DMS53 treated with DMSO at 0.1 percent for 48 hours (cell line): ENCODE results near the gene MUC6.

Experiments
- DNase-seq: peaks from one replicate; lab custom pipeline; 2025; ENCODE audit not compliant: unreplicated experiment; lab: John Stamatoyannopoulos, UW

MUC6 gene

DNA sequence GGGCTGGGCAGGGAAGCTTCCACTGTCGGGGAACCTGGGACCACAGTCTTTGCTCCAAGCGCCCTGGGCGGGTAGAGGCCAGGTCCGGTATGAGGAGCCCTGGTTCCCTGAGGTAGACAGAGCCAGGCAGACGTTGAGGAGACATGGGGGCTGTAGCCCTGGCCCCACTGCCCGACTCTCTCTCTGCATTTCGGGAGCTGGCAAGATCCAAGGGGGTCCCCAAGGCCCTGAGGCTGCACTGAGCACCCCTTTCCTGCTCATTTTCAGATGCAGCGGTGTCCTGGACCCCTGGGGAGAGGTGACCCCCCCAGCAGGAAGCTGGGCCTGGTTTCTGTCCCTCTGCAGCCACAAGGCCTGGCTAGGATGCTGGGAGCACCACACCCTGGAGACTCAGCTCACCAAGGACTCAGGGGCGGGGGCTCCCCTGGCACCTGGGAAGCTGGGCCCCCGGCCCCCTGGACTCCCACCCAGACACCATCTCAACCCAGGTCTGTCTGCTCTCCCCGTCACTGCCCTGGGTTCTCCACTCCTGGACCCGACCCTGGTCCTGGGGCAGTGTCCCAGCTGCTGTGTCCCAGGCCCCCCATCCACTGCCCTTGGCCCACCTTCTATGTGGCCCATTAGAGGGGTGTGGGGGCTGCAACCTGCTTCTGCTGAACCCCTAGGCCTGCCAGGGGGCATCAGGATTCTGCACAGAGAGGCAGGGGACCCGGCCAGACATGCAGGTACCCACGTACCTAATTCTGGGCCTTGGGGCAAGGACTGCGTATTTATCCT lies 15.0 kb upstream of the MUC6 start:
- DNase-seq: no peak

- DNase-seq: peak; percentile 84
Measured at GRCh38 chr11:1050581-1051355, 14.2 kb upstream of the MUC6 start.

- DNase-seq: no peak
Measured at GRCh38 chr11:1049911-1050580, 13.5 kb upstream of the MUC6 start.

DNA sequence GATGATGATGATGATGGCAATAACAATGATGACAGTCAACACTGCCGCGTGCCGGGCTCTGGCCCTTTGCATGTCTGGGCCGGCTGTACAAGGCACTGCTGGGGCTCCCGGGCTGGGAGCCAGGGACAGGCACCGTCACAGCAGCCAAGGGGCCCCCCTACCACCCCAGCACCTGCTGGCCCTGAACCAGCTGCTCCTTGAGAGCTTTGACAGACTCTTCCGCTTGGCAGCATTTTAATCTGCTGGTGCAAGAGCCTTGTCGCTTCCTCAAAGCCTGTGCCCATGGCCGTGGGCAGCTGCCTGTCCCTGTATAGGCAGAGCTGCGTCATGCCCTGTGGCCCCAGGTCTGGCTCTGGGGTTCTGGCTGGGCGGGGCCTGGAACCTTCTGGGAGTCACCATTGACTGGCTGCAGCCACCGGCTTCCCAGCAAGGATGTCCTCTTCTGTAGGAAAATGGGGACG lies 12.9 kb upstream of the MUC6 start:
- DNase-seq: no peak

DNA sequence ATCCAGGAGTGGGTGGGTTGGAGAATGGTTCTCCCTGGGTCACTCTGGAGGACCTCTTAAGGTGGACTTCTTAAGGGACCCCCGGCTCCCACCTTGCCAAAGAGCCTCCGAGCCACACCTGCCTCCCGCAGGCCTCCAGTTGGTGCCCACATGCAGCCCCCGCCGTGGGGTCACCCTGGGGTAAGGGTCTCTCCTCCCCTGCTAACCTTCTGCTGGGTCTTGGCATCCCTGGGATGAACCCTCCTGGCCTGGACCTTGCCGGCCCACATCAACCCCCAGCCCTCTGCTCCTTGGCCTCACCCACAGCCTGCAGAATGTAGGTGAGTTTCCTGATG lies 12.5 kb upstream of the MUC6 start:
- no peak for DNase-seq

GRCh38 chr11:1048375-1049070 lies 12.0 kb upstream of the MUC6 start:
- no peak for DNase-seq

GRCh38 chr11:1047595-1048156 lies 11.2 kb upstream of the MUC6 start:
- no peak for DNase-seq

DNA sequence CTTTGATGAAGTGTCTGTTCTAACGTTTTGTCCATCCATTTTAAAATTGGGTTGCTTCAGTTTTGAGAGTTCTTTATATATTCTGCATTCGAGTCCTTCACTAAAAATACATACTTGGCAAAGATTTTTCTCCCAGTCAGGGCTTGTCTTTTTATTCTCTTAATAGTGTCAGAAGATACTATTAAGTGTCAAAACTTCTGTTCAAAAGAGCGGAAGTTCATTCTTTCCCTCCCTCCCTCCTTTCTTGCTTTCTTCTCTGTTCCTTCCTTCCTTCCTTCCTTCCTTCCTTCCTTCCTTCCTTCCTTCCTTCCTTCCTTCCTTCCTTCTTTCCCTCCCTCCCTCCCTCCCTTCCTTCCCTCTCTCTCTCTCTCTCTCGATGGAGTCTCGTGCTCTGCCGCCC lies 7.6 kb upstream of the MUC6 start:
- DNase-seq: no peak

DNA sequence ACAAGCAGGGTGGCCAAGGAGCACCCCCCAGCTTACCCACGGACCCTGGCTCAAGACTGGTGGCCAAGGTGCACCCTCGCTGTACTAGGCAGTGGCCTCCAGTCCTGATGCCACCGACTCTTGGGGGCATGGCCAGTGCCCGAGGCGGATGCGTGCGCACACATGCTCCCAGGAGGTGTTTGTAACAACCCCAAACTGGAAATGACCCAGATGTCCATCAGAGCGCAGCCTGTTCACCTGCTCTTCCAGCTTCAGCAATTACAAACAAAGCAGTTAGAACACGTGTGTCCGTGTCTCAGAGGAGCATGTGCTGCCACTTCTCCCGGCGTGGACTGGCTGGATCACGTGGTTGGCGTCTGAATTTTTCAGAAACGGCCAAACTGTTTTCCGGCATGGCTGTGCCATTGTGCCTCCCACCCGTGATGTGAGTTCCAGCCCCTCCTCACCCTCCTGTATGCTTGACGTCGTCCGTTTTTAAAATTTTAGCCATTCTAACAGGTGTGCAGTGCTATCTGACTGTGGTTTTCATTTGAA lies 7.1 kb upstream of the MUC6 start:
- DNase-seq: no peak

DNA sequence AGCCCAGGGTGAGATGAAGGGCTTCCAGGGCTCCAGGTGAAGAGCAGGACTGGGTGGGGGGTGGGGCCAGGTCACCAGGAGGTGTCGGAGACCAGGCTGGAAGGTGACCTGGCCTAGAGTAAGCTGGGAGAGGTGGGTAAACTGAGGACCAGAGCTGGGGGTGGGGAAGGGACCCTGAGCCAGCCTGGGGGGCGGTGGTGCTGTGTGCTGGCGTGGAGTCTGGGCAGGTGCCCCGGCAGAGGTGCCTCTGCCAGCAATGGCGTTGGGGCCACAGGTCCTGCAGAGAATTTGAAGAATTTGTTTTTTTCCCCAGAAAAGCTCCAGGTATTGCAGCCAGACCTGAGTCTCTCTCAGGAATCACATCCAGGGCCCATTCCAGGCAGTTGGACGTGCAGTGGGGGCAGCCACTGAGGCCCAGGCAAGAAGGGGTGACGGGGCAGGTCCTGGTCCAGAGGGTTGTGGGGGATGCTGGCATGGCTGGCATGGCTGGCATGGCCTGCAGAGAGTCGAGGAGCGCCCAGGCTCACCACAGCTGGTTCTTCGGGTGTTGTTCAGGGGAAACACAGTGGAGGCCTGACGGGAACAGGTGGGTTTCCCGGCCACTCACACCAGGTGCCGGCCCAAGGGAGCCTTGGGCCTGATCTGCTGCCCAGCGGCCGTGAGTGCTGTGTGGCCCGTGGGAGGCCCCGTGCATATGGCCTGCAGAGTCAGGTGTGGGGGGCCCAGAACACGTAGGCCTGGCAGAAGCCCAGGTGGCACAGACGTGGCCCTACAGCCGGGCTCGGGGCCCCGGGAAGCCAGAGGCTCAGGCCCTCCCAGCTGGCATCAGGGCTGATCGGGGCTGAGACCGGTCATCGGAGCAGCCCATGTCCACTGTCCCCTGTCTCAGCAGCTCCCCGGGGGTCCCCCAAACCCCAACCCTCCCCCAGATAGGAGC lies 6.4 kb upstream of the MUC6 start:
- no peak for DNase-seq

DNA sequence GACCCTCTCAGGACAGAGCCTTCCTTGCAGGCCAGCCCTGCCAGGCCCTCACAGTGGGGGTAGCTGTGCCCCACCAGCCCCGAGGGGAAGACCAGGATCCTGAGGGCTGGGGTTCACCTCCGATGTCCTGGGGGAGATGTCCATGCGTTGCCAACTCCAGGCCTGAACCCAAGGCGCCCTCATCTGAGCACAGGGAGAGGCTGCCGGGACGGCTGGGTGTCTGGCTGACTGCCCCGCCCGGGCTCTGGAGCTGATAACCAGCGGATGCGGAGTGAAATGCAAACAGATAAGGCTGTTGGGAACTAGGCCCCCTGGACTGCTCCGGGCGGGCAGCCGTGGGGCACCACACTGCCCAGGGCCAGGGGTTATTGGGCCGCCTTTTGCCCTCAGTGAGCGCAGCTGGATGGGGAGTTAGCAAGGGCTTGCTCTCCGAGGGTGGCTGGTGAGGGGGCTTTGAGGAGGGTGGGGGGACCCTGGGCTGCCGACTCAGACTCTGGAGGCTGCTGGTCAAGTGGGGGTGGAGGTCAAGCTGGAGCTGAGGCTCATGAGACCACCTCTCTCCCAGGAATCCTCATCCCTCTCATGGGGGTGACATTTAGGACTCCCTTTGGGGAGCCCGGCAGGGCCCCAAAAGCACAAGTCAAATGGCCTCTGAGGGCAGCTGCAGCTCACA lies 5.6 kb upstream of the MUC6 start:
- DNase-seq: no peak

GRCh38 chr11:1041471-1041870 lies 5.0 kb upstream of the MUC6 start:
- no peak for DNase-seq

DNA sequence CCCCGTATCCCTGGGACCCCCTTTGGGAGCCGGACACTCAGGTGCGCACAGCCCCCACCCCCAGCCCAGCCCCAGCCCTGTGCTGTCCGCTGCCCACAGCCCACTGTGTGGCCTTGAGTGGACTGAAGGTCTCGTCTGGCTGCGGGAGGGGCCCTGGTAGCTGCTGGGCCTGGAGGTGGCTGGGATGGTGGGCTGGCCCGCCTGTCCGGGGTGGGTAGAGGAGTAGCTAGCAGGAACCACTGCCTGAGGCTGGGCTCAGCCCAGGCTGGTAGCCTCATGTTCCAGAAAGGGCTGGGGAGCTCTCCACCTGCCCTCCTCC lies 4.6 kb upstream of the MUC6 start:
- no peak for DNase-seq

GRCh38 chr11:1040428-1041148 lies 4.1 kb upstream of the MUC6 start:
- no peak for DNase-seq

GRCh38 chr11:1039481-1040427 lies 3.2 kb upstream of the MUC6 start:
- no peak for DNase-seq

DNA sequence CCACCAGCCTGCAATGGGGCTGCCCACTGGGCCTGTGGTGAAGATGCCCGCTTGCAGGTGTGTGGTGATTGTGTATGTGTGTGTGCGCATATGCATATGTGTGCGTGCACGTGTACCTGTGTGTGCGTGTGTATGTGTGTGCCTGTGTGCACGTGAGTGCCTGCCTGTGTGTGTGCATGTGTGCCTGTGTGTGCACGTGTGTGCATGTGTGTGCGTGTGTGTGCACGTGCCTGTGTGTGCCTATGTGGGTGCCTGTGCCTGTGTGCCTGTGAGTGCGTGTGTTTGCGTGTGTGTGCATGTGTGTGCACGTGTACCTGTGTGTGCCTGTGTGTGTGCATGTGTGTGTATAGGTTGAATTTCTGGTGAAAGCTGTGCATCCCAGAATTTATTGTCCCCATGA lies 2.4 kb upstream of the MUC6 start:
- DNase-seq: no peak

DNA sequence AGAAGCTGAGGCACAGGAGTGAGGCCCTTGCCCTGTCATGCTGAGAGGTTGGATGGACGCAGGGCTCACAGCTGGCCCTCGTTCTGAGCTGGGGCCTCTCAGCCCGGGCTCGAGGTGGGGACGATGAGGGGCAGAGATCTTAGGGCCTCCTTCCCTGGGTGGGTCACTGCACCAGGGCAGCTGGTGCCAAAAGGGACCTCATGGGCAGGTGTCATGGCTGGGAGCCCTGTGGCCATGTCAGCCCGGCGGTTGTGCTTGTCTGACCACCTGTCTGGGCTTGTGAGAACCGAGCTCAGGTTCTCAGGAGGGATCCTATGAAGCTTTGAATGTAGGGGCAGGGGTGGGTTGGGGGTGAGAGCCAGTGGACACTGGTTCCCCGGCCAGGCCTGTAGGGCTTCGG lies 1.8 kb upstream of the MUC6 start:
- no peak for DNase-seq
